A204.1 (cell line): Measurements from ENCODE around the gene MYH7B.

ENCODE experiments used
- FAIRE-seq: peaks from 2 replicates; lab custom pipeline; 2012; peaks lifted over from hg19 to GRCh38; lab: Jason Lieb, UNC

Gene MYH7B

DNA sequence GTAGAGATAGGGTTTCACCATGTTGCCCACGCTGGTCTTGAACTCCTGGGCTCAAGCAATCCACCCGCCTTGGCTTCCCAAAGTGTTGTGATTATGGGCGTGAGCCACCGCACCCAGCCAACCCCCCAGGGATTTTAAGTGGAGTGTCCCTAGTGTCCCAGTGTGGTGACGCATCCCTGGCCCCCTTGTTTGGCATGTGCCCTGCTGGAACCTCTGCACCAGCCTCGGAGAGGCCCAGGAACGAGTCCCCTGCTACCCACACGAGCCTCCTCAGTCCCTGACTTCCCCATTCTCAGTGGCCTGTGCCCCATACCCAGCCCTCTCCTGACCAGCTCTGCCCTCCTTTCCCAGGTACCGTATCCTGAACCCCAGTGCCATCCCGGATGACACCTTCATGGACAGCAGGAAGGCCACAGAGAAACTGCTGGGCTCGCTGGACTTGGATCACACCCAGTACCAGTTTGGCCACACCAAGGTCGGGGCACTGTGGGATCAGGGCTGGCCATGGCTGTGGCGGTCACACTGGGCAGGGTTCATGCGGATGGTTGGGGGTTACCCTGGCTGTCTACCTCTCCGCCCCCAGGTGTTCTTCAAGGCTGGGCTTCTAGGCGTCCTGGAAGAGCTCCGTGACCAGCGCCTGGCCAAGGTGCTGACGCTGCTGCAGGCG is 37.2 kb downstream of the MYH7B start:
- no peak for FAIRE-seq

GRCh38 chr20:34993941-34994508 is 38.4 kb downstream of the MYH7B start:
- FAIRE-seq, result no peak

DNA sequence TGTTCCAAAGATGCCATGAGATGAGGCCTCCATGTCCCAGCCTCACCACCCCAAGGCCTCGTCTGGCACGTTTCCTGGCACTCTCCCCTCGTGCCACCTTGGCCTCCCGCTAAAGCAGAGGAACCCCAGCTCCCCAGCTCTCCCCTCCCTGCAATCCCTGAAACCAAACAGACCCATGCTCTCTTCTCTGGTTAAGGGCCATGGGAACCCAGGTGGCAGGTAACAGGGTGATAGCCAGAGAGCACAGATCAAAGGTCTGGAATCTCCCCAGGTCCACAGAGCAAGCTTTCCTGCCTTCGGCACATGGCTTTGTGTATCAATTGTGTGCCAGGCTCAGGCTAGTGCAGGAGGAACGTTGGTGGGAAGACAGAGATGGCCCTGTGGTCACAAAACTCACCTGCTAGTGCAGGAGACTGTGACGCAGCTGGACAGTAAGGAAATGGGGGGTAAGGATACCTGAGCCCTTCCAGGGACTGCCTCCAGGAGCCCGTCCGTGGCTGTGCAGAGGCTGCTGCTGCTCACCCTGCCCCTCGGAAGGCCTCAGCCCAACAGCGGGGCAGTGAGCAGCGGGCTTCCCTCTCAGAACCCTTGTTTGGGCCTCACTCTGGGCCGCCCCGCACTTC is 39.0 kb downstream of the MYH7B start:
- no peak for FAIRE-seq

DNA sequence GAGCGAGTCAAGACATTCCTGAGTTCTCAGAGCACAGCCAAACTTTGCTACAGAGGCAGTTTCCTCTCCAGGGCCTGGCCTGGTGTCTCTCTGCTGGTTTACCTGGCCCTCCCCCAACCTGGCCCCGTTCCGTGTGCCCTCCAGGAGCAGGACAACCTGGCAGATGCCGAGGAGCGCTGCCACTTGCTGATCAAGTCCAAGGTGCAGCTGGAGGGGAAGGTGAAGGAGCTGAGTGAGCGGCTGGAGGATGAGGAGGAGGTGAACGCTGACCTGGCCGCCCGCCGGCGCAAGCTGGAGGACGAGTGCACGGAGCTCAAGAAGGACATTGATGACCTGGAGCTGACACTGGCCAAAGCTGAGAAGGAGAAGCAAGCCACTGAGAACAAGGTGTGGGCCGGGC is 39.5 kb downstream of the MYH7B start:
- no peak for FAIRE-seq

DNA sequence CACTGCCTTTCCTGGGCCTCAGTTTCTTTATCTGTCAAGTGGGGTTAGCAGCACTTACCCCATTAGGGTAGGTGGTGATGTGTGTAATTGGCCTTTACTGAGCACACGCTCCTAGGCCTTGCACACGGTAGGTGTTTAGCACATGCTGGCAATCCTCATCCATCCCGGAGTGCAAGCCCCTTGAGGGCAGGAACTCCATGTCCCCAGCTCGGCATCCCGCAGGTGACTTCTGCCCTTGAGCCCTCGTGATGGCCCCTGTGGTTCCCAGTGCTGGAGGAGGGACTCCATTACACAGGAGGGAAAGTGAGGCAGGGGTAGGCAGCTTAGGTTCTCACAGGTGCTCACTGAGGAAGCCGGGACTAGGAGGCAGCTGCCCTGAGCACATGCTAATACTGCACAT is 40.0 kb downstream of the MYH7B start:
- FAIRE-seq, result no peak

DNA sequence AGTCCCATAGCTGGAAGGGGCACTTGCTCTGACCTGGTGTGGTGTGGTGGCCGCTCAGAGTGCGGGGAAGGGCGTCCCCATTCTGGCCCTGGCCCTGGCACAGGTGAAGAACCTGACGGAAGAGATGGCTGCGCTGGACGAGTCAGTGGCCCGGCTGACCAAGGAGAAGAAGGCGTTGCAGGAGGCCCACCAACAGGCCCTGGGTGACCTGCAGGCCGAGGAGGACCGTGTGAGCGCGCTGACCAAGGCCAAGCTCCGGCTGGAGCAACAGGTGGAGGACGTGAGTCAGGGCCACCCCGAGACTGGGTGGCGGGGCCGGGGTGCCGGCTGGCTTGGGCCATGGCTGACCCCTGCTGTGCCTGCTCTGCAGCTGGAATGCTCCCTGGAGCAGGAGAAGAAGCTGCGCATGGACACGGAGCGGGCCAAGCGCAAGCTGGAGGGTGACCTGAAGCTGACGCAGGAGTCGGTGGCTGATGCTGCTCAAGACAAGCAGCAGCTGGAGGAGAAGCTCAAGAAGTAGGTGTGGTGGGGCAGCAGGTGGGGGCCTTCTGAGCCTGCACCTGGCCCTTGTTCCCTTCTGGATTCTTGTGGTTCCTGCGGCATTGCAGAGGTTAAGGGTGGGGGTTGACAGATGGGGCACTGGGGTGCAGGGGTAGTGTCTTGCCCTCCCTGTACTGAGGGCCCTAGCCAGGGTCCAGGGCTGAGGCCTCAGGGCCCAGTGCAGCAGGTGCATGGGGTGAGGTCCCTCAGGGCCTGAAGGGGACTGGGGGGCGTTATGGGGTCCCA is 40.8 kb downstream of the MYH7B start:
- FAIRE-seq, result no peak

- FAIRE-seq, result no peak
These were observed 41.5 kb downstream of the MYH7B start for GRCh38 chr20:34997131-34997561.

GRCh38 chr20:34997774-34998173 is 42.1 kb downstream of the MYH7B start:
- no peak for FAIRE-seq

DNA sequence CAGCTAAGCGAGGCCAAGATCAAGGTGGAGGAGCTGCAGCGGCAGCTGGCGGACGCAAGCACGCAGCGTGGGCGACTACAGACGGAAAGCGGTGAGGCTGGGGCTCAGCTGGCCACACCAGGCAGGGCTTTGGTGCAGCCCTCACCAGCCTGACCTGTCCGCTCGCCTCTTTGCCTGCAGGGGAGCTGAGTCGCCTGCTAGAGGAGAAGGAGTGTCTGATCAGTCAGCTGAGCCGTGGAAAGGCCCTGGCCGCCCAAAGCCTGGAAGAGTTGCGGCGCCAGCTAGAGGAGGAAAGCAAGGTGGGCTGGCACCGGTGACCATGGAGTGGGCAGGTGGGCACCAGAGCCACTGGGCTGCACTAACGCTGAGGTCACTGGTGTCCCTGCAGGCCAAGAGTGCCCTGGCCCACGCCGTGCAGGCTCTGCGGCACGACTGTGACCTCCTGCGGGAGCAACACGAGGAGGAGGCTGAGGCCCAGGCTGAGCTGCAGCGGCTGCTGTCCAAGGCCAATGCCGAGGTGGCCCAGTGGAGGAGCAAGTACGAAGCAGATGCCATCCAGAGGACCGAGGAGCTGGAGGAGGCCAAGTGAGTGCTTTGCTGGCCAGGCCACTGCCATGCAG is 42.8 kb downstream of the MYH7B start:
- FAIRE-seq, result no peak

DNA sequence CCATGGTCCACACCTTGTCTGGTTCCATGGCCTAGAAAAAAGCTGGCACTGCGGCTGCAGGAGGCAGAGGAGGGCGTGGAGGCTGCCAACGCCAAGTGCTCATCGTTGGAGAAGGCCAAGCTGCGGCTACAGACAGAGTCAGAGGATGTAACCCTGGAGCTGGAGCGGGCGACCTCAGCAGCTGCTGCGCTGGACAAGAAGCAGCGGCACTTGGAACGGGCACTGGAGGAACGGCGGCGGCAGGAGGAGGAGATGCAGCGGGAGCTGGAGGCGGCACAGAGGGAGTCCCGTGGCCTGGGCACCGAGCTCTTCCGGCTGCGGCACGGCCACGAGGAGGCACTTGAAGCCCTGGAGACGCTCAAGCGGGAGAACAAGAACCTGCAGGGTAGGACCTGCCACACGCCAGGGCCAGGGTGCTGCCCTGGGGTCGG is 43.4 kb downstream of the MYH7B start:
- no peak for FAIRE-seq

GRCh38 chr20:34999782-35000181 is 44.1 kb downstream of the MYH7B start:
- no peak for FAIRE-seq

GRCh38 chr20:35000311-35000921 is 44.7 kb downstream of the MYH7B start:
- FAIRE-seq, result no peak

- no peak for FAIRE-seq
These were observed 45.4 kb downstream of the MYH7B start for GRCh38 chr20:35000922-35001595.

- no peak for FAIRE-seq
These were observed 46.1 kb downstream of the MYH7B start for GRCh38 chr20:35001596-35002362.

- FAIRE-seq, result no peak
These were observed 47.0 kb downstream of the MYH7B start for GRCh38 chr20:35002426-35003210.

- no peak for FAIRE-seq
These were observed 47.8 kb downstream of the MYH7B start for GRCh38 chr20:35003211-35004031.

GRCh38 chr20:35004051-35004725 is 48.5 kb downstream of the MYH7B start:
- FAIRE-seq, result no peak

DNA sequence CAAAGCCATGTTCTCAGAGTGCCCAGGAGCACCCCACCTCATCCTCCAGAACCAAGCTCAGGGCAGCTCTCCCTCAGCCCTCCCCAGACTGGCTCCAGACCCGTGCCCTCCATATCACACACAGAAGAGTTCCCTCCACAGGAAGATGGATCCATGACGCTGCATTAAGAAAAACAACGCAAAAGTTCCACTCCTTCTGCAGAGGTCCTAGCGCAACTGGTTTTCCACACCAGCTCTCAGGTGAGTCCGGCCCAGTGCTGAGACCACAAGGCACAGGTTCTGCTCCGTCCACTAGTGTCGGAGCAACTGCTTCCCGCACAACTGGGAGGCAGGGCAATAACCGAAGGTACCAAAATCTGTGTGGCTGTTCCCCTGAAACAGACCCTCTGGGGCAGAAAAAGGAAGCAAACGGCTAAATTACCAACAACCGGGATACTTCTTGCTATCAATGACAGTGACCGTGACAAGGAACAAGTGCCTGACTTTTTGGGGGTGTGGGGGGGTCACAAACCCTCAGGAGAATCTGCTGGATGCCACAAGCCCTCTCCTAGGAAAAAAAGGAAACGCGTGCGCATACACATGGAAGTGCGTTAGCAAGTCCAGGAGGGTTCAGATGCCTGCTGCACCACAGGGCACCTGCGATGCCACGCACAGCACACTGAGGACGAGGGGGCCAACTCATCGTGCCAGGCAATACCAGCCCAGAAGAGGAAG is 49.2 kb downstream of the MYH7B start:
- FAIRE-seq, result no peak
